ENCODE results near the gene CHID1.

The CHID1 gene

GRCh38 chr11:910589-911030, at the start of gene CHID1:
CHID1 (minus strand) TSS chr11:910810; CDS start chr11:904816, 5,994 bp downstream.
- DNase-seq (ENCODE audit: low read depth), result peak; percentile 80

GRCh38 chr11:959608-960007, 49.0 kb upstream of the CHID1 start:
- no peak for DNase-seq (ENCODE audit: low read depth)

- DNase-seq (ENCODE audit: low read depth), result no peak
Observed at GRCh38 chr11:959027-959426, 48.4 kb upstream of the CHID1 start.

- DNase-seq (ENCODE audit: low read depth), result no peak
Observed at GRCh38 chr11:958101-958500, 47.5 kb upstream of the CHID1 start.

GRCh38 chr11:957212-957920, 46.8 kb upstream of the CHID1 start:
- DNase-seq (ENCODE audit: low read depth), result no peak

GRCh38 chr11:955154-956063, 44.8 kb upstream of the CHID1 start:
- no peak for DNase-seq (ENCODE audit: low read depth)

- DNase-seq (ENCODE audit: low read depth), result no peak
Observed at GRCh38 chr11:954392-955153, 44.0 kb upstream of the CHID1 start.

- no peak for DNase-seq (ENCODE audit: low read depth)
Observed at GRCh38 chr11:953512-953911, 42.9 kb upstream of the CHID1 start.

GRCh38 chr11:952406-953385, 42.1 kb upstream of the CHID1 start:
- DNase-seq (ENCODE audit: low read depth), result peak; percentile 43

GRCh38 chr11:951507-951906, 40.9 kb upstream of the CHID1 start:
- no peak for DNase-seq (ENCODE audit: low read depth)

- no peak for DNase-seq (ENCODE audit: low read depth)
Observed at GRCh38 chr11:947744-948143, 37.1 kb upstream of the CHID1 start.

- peak; percentile 28 for DNase-seq (ENCODE audit: low read depth)
Observed at GRCh38 chr11:945986-946385, 35.4 kb upstream of the CHID1 start.

- peak; percentile 33 for DNase-seq (ENCODE audit: low read depth)
Observed at GRCh38 chr11:944711-945470, 34.3 kb upstream of the CHID1 start.

- peak; percentile 52 for DNase-seq (ENCODE audit: low read depth)
Observed at GRCh38 chr11:942823-943222, 32.2 kb upstream of the CHID1 start.

- no peak for DNase-seq (ENCODE audit: low read depth)
Observed at GRCh38 chr11:940496-941135, 30.0 kb upstream of the CHID1 start.

GRCh38 chr11:937841-938261, 27.2 kb upstream of the CHID1 start:
- no peak for DNase-seq (ENCODE audit: low read depth)

GRCh38 chr11:936199-936598, 25.6 kb upstream of the CHID1 start:
- no peak for DNase-seq (ENCODE audit: low read depth)

GRCh38 chr11:934527-934926, 23.9 kb upstream of the CHID1 start:
- DNase-seq (ENCODE audit: low read depth), result no peak

GRCh38 chr11:933936-934335, 23.3 kb upstream of the CHID1 start:
- DNase-seq (ENCODE audit: low read depth), result no peak
